Stimulated activated naive B cell treated with anti-CD40 and anti-IgM and Interleukin-4, amounts not matched to agents 10 μg/mL and 1 μg/mL and 100 μg/mL, for 72 hours (primary cell): Measurements from ENCODE around the gene SIGLEC1.
A peak's percentile ranks its signal among the peaks of the same experiment; 100 is the strongest.

Experiments used
- ATAC-seq, 2 donors: fragments of 150-1000 bp; cut with Tn5 transposase; replicated peaks; 2 replicates each; pipeline ENCODE4 v1.10.0; 2021; ENCODE audit warnings: moderate library complexity in 1 of 2
- DNase-seq: peaks from one replicate; pipeline ENCODE4 v3.0.0; 2021
- H3K27ac Mint-ChIP-seq: one replicate; pipeline ENCODE4 v1.8.0; 2022; ENCODE audit warnings: mild to moderate bottlenecking, mixed read lengths
- H3K27me3 Mint-ChIP-seq, 2 donors: one replicate each; pipeline ENCODE4 v1.8.0; 2022; ENCODE audit warnings: mixed read lengths in 2 of 2
- H3K36me3 Mint-ChIP-seq, 2 donors: one replicate each; pipeline ENCODE4 v1.8.0; 2022; ENCODE audit warnings: mixed read lengths in 2 of 2, mild to moderate bottlenecking in 1 of 2
- H3K4me1 Mint-ChIP-seq, 2 donors: one replicate each; pipeline ENCODE4 v1.8.0; 2022; ENCODE audit warnings: mixed read lengths in 2 of 2, mild to moderate bottlenecking in 1 of 2
- H3K4me3 Mint-ChIP-seq, 2 donors: one replicate each; pipeline ENCODE4 v1.8.0; 2022; ENCODE audit warnings: mild to moderate bottlenecking in 2 of 2, mixed read lengths in 2 of 2, moderate library complexity in 1 of 2
- H3K9me3 Mint-ChIP-seq, 2 donors: one replicate each; pipeline ENCODE4 v1.8.0; 2022; ENCODE audit warnings: mixed read lengths in 2 of 2, mild to moderate bottlenecking in 1 of 2

SIGLEC1 gene

DNA sequence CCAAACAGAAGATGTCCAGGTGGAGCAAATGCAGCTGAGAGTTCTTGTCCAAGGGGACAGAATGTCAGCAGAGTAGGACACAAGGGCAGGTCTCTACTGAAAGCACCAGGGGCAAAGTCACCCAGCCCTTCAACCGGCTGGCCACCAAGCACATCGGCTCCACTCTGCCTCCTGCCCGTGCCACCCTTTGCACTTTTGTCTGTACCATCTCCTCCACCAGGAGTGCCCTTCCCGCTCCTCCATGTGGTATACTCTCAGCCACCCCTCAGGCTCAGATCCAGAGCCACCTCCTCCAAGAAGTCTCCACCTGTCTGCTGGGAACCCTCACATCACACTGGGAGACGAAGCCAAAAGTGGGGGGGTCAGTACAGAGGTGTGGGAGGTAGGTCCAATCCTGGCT is 16.0 kb upstream of the SIGLEC1 start:
- Mint-ChIP-seq H3K4me3 (no peak overlapping the region), H3K27ac (no peak overlapping the region), H3K9me3 (peaks cover 0 to 3% of the 10 kb centered on the region in 2 donors), H3K36me3 (no peaks in the 10 kb centered on the region), H3K4me1 (peaks cover 0 to 8% of the 10 kb centered on the region in 2 donors), H3K27me3 (peaks cover 56 to 64% of the 10 kb centered on the region in 2 donors)
- no peak for ATAC-seq
- no peak for DNase-seq

DNA sequence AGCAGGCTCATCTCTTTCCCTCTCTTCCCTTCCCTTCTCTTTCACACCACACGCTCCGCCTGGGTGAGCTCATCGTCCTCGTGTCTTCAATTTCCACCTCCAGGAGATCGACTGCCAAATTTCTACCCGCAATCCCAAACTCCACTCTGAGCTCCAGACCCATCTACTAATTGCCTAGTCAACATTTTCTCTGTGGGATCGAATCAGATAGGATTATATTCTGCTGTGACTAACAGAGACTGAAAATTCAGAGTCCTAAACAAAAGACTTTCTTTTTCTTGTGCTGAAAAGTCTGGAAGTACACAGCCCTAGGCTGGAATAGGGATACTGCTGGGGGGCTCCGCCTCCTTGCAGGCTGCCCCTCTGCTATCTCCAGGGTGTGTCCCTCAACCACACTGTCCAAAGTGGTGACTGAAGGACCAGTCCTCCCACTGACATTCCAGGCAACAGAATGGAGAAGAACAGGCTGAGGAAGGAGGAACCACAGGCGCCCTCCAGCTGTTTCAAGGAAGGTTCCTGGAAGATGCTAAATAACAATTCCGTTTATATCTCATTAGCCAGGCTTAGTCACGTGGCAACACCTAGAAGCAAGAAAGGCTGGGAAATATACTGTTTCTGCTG is 15.1 kb upstream of the SIGLEC1 start:
- ATAC-seq: no peak
- Mint-ChIP-seq H3K9me3 (peaks cover 0 to 3% of the 10 kb centered on the region in 2 donors), H3K4me3 (no peak overlapping the region), H3K27me3 (peaks cover 56% of the 10 kb centered on the region in 2 donors), H3K36me3 (no peaks in the 10 kb centered on the region), H3K27ac (no peak overlapping the region), H3K4me1 (peaks cover 0 to 8% of the 10 kb centered on the region in 2 donors)
- DNase-seq: no peak

DNA sequence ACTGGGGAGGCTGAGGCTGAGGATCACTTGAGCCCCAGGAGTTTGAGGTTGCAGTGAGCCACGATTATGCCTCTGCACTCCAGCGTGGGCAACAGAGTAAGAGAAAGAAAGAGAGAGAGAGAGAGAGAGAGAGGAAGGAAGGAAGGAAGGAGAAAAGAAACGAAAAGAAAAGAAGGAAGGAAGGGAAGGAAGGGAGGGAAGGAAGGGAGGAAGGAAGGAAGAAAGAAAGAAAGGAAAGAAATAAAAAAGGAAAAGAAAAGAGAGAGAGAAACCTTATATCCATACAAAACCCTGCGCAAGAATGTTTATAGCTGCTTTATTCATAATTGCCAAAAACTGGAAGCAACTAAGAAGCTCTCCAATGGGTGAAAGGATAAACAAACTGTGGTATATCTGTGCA is 12.0 kb upstream of the SIGLEC1 start:
- DNase-seq (no peak), ATAC-seq (no peak)
- Mint-ChIP-seq H3K27ac (no peak overlapping the region), H3K4me1 (peaks cover 7 to 14% of the 10 kb centered on the region in 2 donors), H3K36me3 (no peaks in the 10 kb centered on the region), H3K27me3 (peaks cover 44 to 47% of the 10 kb centered on the region in 2 donors), H3K9me3 (peaks cover 0 to 3% of the 10 kb centered on the region in 2 donors), H3K4me3 (no peak overlapping the region)

DNA sequence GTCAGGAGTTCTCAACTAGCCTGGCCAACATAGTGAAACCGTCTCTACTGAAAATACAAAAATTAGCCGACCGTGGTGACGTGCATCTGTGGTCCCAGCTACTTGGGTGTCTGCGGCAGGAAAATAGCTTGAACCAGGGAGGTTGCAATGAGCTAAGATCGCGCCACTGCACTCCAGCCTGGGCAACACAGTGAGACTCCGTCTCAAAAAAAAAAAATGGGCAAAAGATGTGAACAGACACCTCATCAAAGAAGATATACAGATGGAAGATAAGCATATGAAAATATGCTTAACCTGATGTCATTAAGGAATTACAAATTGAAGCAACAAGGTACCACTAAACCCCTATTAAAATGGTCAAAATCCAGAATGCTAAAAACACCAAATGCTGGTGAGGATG is 10.9 kb upstream of the SIGLEC1 start:
- Mint-ChIP-seq H3K27ac (no peak overlapping the region), H3K4me3 (no peak overlapping the region)

DNA sequence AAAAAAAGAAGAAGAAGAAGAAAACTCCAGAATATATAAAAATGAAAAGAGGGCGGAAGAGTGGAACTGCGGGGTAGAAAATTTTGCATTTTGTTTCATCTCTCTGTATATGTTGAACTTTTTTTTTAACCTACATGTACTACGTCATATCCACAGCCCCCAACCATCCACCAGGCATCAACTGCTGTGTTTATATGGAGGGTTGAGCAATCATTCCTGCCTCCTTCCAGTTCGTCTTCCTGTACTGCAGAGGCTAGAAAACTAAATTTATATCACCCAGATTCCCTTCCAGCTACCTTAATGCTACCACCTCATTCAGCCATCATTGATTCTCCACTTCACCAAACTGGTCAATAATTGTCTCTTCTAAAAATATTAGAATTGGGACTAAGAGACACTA is 9.5 kb upstream of the SIGLEC1 start:
- Mint-ChIP-seq H3K27ac (no peak overlapping the region), H3K4me3 (no peak overlapping the region), H3K9me3 (peaks cover 0 to 3% of the 10 kb centered on the region in 2 donors), H3K27me3 (peaks cover 34 to 36% of the 10 kb centered on the region in 2 donors), H3K4me1 (peaks cover 9 to 14% of the 10 kb centered on the region in 2 donors), H3K36me3 (no peaks in the 10 kb centered on the region)
- no peak for DNase-seq
- ATAC-seq: no peak

More for the DNA sequence above, 10.9 kb upstream of the SIGLEC1 start:
- peaks cover 0 to 3% of the 10 kb centered on the region in 2 donors for H3K9me3 Mint-ChIP-seq
- DNase-seq: no peak
- peaks cover 7 to 14% of the 10 kb centered on the region in 2 donors for H3K4me1 Mint-ChIP-seq
- no peak for ATAC-seq
- no peaks in the 10 kb centered on the region for H3K36me3 Mint-ChIP-seq
- H3K27me3 Mint-ChIP-seq: peaks cover 40 to 43% of the 10 kb centered on the region in 2 donors

DNA sequence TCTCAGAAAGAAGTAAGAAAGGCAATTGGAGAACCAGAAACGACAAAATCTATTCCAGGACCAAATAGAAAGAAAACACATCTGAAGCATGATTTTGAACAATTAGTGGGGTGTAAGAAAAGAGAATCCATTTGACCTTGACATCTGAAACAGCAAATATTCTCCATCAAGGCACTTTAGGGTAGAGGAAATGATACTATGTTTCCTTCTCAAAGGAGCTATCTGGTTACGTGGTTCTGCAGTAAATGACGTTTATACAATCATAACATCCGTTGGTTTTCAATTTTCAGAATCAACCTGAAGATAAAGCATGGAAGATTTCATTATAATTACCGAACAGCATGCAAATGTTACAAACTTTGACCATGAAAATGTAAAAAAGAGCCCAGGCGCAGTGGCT is 8.2 kb upstream of the SIGLEC1 start:
- DNase-seq (no peak), ATAC-seq (no peak)
- no peak overlapping the region for H3K4me3 Mint-ChIP-seq
- no peak overlapping the region for H3K27ac Mint-ChIP-seq
- peaks cover 9 to 14% of the 10 kb centered on the region in 2 donors for H3K4me1 Mint-ChIP-seq
- H3K9me3 Mint-ChIP-seq: peaks cover 0 to 3% of the 10 kb centered on the region in 2 donors
- no peaks in the 10 kb centered on the region for H3K36me3 Mint-ChIP-seq
- peaks cover 27 to 30% of the 10 kb centered on the region in 2 donors for H3K27me3 Mint-ChIP-seq

DNA sequence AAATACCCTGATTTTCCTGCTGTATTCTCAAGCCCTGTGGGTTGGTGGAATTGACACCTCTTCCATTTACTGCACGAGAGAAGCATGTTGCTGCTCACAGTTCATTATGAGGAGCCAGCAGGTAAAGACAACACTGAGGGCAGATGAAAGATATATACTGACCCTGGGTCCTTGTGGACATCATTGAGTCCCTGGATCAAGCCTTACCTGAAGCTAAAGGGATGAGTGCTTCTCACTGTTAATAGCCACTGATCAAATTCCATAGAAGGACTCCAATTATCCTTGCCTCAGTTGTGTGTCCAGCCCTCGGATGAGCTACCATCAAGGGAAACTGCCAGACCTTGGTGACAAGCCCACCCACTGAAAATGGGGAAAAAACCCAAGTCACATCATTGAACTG is 7.7 kb upstream of the SIGLEC1 start:
- ATAC-seq (no peak), DNase-seq (no peak)
- peaks cover 0 to 3% of the 10 kb centered on the region in 2 donors for H3K9me3 Mint-ChIP-seq
- no peaks in the 10 kb centered on the region for H3K36me3 Mint-ChIP-seq
- H3K4me3 Mint-ChIP-seq: no peak overlapping the region
- H3K27ac Mint-ChIP-seq: no peak overlapping the region
- H3K4me1 Mint-ChIP-seq: peaks cover 9 to 14% of the 10 kb centered on the region in 2 donors
- H3K27me3 Mint-ChIP-seq: peaks cover 27 to 30% of the 10 kb centered on the region in 2 donors

DNA sequence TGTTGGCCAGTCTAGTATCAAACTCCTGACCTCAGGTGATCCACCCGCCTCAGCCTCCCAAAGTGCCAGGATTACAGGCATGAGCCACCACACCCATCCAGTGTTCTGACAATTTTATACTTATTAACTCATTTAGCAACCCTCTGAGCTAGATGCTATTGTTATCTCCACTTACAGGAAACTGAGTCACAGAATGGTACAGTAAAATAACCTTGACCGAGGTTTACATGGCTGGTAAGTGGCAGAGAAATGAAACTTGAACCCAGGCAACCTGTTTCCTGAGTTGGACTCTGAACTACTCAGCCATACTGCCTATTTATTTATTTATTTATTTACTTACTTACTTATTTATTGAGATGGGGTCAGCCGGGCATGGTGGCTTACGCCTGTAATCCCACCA is 6.6 kb upstream of the SIGLEC1 start:
- H3K36me3 Mint-ChIP-seq: no peaks in the 10 kb centered on the region
- H3K4me3 Mint-ChIP-seq: no peak overlapping the region
- H3K4me1 Mint-ChIP-seq: peaks cover 9 to 14% of the 10 kb centered on the region in 2 donors
- DNase-seq (no peak), ATAC-seq (no peak)
- peaks cover 21 to 27% of the 10 kb centered on the region in 2 donors for H3K27me3 Mint-ChIP-seq
- no peak overlapping the region for H3K27ac Mint-ChIP-seq
- H3K9me3 Mint-ChIP-seq: no peaks in the 10 kb centered on the region

DNA sequence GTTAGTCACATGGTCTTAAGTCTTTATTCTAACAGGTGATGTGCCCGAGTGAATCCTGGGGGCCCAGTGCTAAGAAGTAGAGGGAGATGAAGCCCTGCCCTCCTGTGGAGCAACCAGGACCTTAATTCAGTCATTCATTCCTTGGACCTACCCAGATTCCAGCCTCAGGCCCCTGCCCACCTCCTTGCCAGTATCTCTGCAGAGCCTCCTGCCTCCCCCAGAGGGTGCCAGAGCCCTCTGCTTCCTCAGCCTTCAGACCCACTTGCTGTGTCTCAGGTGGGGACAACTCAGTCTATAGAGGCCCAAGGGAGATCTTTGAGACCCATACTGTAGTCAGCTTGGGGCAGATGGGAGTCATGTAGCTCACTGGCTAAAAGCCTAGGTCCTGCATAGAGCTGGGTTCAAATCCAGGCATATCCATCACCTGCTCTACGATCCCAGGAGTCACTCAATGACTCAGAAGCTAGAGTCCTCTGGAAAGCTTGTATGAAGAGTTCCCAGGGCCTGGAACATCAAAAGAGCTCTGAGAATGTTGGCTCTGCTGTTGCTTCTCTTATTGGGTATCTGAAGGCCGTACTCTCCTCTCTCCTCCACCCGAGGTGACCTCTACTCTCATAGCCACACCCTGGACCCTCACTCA is 3.9 kb upstream of the SIGLEC1 start:
- DNase-seq (peak; percentile 11), ATAC-seq (peak; percentile 83 to 90)
- Mint-ChIP-seq H3K27ac (no peak overlapping the region), H3K9me3 (no peaks in the 10 kb centered on the region), H3K4me1 (peaks cover 9 to 15% of the 10 kb centered on the region in 2 donors), H3K36me3 (no peaks in the 10 kb centered on the region), H3K27me3 (peaks cover 29 to 30% of the 10 kb centered on the region in 2 donors), H3K4me3 (no peak overlapping the region)

DNA sequence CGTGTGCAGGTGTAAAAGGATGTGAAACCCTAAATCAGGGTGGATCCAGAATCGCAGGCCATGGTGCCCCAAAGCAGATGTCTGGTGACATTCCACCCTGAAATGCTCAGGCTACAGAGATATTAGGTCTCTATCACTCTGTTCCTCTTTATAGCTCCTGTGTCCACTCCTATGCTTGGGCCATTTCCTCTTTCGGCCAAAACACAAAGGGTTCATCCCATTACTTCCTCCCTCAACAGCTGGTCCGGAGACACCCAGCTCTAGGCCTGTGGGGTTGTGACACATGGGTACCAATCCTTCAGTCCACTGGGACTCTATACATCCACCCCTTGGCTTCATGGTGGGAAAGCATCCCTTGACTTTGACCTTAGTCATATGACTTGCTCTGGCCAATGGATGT is 1.7 kb upstream of the SIGLEC1 start:
- H3K36me3 Mint-ChIP-seq: no peaks in the 10 kb centered on the region
- DNase-seq (no peak), ATAC-seq (no peak)
- no peak overlapping the region for H3K27ac Mint-ChIP-seq
- no peaks in the 10 kb centered on the region for H3K9me3 Mint-ChIP-seq
- no peak overlapping the region for H3K4me3 Mint-ChIP-seq
- peaks cover 2 to 4% of the 10 kb centered on the region in 2 donors for H3K4me1 Mint-ChIP-seq
- peaks cover 18 to 19% of the 10 kb centered on the region in 2 donors for H3K27me3 Mint-ChIP-seq

DNA sequence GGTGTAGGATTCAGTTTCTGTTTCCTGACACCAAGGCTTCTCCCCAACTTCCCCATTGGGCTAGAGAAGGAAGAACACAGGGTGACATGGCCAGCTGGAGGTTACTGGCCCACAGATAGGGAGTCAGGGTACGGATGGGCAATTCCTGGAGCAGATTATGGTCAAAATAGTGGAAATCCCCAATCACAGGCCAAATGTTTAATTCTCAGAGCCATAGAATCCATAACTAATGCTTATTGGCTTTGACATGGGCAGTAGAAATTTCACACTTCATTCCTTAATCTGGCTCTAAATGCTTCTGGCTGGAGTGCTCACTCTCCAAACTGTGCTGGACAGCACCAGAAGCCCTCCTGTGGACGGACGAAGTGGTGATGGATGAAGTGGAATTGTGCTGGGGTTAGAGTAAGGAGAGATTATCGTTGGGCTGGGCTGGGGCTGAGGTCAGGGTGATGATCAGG is 887 bp downstream of the SIGLEC1 start:
- Mint-ChIP-seq H3K4me1 (peaks cover 0 to 4% of the 10 kb centered on the region in 2 donors), H3K36me3 (no peaks in the 10 kb centered on the region), H3K27ac (no peak overlapping the region), H3K27me3 (peaks cover 11 to 23% of the 10 kb centered on the region in 2 donors), H3K9me3 (no peaks in the 10 kb centered on the region), H3K4me3 (no peak overlapping the region)
- no peak for ATAC-seq
- DNase-seq: no peak

DNA sequence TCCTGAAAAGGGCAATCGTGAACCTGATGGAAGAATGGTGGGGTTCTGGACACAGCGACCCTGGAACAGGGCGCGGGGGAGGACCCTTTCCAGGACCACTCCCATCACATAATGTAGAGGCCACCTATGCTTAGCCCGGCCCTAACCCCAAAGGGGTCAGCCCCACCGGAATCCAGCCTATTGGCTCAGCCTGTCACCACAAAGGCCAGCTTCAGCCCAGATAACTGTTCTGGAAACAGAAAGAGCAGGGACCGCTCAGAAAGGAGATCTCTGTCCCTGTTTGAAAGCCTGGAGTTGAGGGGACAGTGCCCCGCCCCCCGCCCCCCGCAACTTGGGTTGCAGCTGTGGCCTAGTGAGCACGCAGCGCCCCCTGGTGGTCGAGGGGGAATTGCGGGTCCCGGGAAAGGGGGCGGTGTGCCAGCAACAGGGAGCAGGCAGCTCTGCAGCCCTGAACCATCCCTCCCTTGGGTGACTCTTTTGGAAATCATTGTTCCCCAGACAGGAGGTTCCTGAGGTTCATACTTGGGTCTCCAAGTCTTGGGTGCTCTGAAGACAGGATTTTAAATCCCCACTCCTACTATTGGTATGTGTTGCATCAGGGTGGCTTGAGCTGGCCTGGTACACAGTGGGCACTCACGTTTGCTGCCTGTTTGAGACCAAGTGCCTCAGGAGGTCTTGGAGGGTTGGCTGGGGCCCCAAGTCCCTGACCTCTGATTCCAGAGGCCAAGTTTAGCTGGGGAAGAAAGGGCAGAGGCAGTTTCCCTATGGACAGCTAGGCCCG is 1.5 kb downstream of the SIGLEC1 start:
- DNase-seq (peak; percentile 41), ATAC-seq (peak; percentile 64 to 66)
- H3K4me3 Mint-ChIP-seq: no peak overlapping the region
- peaks cover 11 to 29% of the 10 kb centered on the region in 2 donors for H3K27me3 Mint-ChIP-seq
- peaks cover 0 to 4% of the 10 kb centered on the region in 2 donors for H3K4me1 Mint-ChIP-seq
- no peaks in the 10 kb centered on the region for H3K9me3 Mint-ChIP-seq
- no peak overlapping the region for H3K27ac Mint-ChIP-seq
- H3K36me3 Mint-ChIP-seq: no peaks in the 10 kb centered on the region

DNA sequence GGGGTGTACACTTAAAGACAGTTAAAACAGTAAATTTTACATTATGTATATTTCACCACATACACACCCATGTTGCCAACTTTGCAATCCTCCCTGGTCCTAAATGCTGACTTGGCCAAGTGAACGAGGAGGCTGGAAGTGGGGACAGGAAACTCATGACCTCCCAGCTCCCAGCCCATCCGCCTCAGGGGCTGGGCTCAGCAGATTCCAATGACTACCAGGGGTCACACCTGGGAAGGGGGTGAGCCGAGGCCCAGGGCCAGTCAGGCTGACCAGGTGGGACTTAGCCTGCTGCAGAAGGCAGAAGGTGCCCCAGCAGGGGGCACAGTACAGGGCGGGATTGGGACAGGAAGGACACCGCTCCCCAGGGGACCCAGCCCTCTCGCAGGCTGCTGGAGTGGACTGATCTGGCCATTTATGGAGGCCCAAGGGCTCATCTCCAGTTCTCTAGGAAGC is 2.4 kb downstream of the SIGLEC1 start:
- H3K36me3 Mint-ChIP-seq: no peaks in the 10 kb centered on the region
- H3K4me1 Mint-ChIP-seq: peaks cover 0 to 4% of the 10 kb centered on the region in 2 donors
- no peak overlapping the region for H3K27ac Mint-ChIP-seq
- no peaks in the 10 kb centered on the region for H3K9me3 Mint-ChIP-seq
- H3K4me3 Mint-ChIP-seq: no peak overlapping the region
- H3K27me3 Mint-ChIP-seq: peaks cover 11 to 37% of the 10 kb centered on the region in 2 donors
- ATAC-seq: no peak
- no peak for DNase-seq

DNA sequence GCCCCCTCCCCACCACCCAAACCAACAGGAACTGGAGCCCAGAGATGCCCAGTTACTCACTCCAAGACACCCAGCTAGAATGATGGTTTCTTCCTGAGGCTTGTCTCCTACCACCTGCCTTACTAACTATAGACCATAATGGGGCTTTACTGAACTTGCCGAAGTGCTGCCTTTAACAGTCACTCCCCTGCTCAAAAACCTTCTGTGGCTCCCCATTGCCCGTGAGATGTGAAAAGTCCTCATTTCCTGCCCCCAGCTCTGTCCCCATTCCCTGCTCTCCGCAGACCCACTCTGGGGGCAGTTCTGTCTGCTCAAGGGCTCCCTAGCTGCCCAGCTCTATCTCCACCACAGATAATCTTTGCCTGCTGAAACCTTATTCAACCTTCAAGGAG is 4.9 kb downstream of the SIGLEC1 start:
- no peak overlapping the region for H3K4me3 Mint-ChIP-seq
- no peaks in the 10 kb centered on the region for H3K36me3 Mint-ChIP-seq
- ATAC-seq (no peak), DNase-seq (no peak)
- peaks cover 0 to 4% of the 10 kb centered on the region in 2 donors for H3K4me1 Mint-ChIP-seq
- H3K27ac Mint-ChIP-seq: no peak overlapping the region
- peaks cover 15 to 47% of the 10 kb centered on the region in 2 donors for H3K27me3 Mint-ChIP-seq
- H3K9me3 Mint-ChIP-seq: no peaks in the 10 kb centered on the region
